IMR-90 (cell line): ENCODE measurements around the gene ABTB2. TPM values are rescaled to one million over a fixed set of nuclear protein-coding genes. Genes with fewer than 3 reads are reported as not detected.
A peak's percentile ranks its signal among the peaks of the same experiment; 100 is the strongest.

Experiments used
- ATAC-seq: fragments of 200-7000 bp; cut with Tn5 transposase; 2 replicates; pipeline ENCODE4 v1.9.1; 2020; ENCODE audit warnings: low read depth, mild to moderate bottlenecking, moderate library complexity
- BruUV-seq: library from RNA; stranded (reverse); fragments of 400-500 nt; replicated peaks from 2 replicates; lab custom pipeline; 2021; lab: Mats Ljungman, UMichigan
- CTCF ChIA-PET: fragments of 300-600 bp; formaldehyde crosslinking; extraction: SDS; loops from one replicate; lab custom pipeline; 2021; ENCODE audit warnings: antibody characterized with exemption; lab: Yijun Ruan, JAX
- POLR2A ChIA-PET: fragments of 300-600 bp; sonication (Branson Sonifier 250); formaldehyde crosslinking; loops from one replicate; lab custom pipeline; 2022; ENCODE audit warnings: antibody characterized with exemption; ENCODE audit not compliant: unreplicated experiment; lab: Charles Lee
- DNase-seq: peaks from one replicate; pipeline ENCODE4 v3.0.0; 2013
- H2AFZ ChIP-seq: replicated peaks from 2 replicates; pipeline ENCODE3; 2013; ENCODE audit warnings: low read length, mild to moderate bottlenecking; ENCODE audit not compliant: poor library complexity
- H2AK5ac ChIP-seq: 2 replicates; pipeline ENCODE4 v1.6.1; 2013; ENCODE audit warnings: low read depth, low read length, inconsistent platforms
- H2AK9ac ChIP-seq: replicated peaks from 2 replicates; pipeline ENCODE3; 2013; ENCODE audit warnings: mild to moderate bottlenecking, low read depth, low read length, moderate library complexity; ENCODE audit not compliant: poor library complexity
- H2BK120ac ChIP-seq: 2 replicates; pipeline ENCODE4 v1.6.1; 2013; ENCODE audit warnings: low read depth, low read length, inconsistent platforms
- H2BK15ac ChIP-seq: 3 replicates; pipeline ENCODE4 v1.6.1; 2013; ENCODE audit warnings: low read depth, low read length, inconsistent platforms
- H2BK20ac ChIP-seq: 2 replicates; pipeline ENCODE4 v1.6.1; 2013; ENCODE audit warnings: low read depth, mild to moderate bottlenecking, inconsistent platforms, low read length, moderate library complexity
- H2BK5ac ChIP-seq: 2 replicates; pipeline ENCODE4 v1.6.1; 2013; ENCODE audit warnings: mild to moderate bottlenecking, low read depth, low read length, inconsistent platforms; ENCODE audit not compliant: poor library complexity, severe bottlenecking
- H3K14ac ChIP-seq: replicated peaks from 2 replicates; pipeline ENCODE4 v1.6.1; 2013; ENCODE audit warnings: low read depth, low read length, inconsistent platforms
- H3K18ac ChIP-seq: 2 replicates; pipeline ENCODE4 v1.6.1; 2013; ENCODE audit warnings: low read depth, low read length, control low read depth
- H3K23ac ChIP-seq: 2 replicates; pipeline ENCODE4 v1.6.1; 2013; ENCODE audit warnings: low read depth, low read length, inconsistent platforms
- H3K27ac ChIP-seq: 2 replicates; pipeline ENCODE4 v1.5.1; 2013; ENCODE audit warnings: mild to moderate bottlenecking, control low read depth, low read length; ENCODE audit not compliant: insufficient read depth
- H3K27me3 ChIP-seq: 2 replicates; pipeline ENCODE4 v1.6.1; 2013; ENCODE audit warnings: low read length; ENCODE audit not compliant: control insufficient read depth, insufficient read depth
- H3K36me3 ChIP-seq: 2 replicates; pipeline ENCODE4 v1.6.1; 2013; ENCODE audit warnings: low read length, mixed read lengths; ENCODE audit not compliant: control insufficient read depth, insufficient read depth
- H3K4ac ChIP-seq: 2 replicates; pipeline ENCODE4 v1.6.1; 2013; ENCODE audit warnings: low read depth, low read length, inconsistent platforms
- H3K4me1 ChIP-seq: 2 replicates; pipeline ENCODE4 v1.6.1; 2013; ENCODE audit warnings: low read length, mixed read lengths; ENCODE audit not compliant: control insufficient read depth, insufficient read depth
- H3K4me2 ChIP-seq: 2 replicates; pipeline ENCODE4 v1.6.1; 2013; ENCODE audit warnings: low read depth, mild to moderate bottlenecking, control low read depth, low read length, moderate library complexity
- H3K4me3 ChIP-seq: 2 replicates; pipeline ENCODE4 v1.5.1; 2013; ENCODE audit warnings: low read depth, mild to moderate bottlenecking, control low read depth, low read length, moderate library complexity; ENCODE audit not compliant: insufficient read depth
- H3K56ac ChIP-seq: 2 replicates; pipeline ENCODE4 v1.6.1; 2013; ENCODE audit warnings: low read length, inconsistent platforms; ENCODE audit not compliant: insufficient read depth; ENCODE audit errors: extremely low read depth
- H3K79me1 ChIP-seq, 2 experiments: 2 replicates each; pipeline ENCODE4 v1.6.1; 2013; ENCODE audit warnings: low read length in 2 of 2, inconsistent platforms in 1 of 2, low read depth in 1 of 2
- H3K9ac ChIP-seq: 2 replicates; pipeline ENCODE4 v1.6.1; 2013; ENCODE audit warnings: low read depth, low read length, control low read depth
- H3K9me1 ChIP-seq: 2 replicates; pipeline ENCODE4 v1.6.1; 2013; ENCODE audit warnings: low read length, inconsistent platforms; ENCODE audit not compliant: insufficient read depth
- H3K9me3 ChIP-seq: 2 replicates; pipeline ENCODE4 v1.6.1; 2013; ENCODE audit warnings: low read length; ENCODE audit not compliant: control insufficient read depth, insufficient read depth
- H4K20me1 ChIP-seq: 2 replicates; pipeline ENCODE4 v1.6.1; 2013; ENCODE audit warnings: low read length, inconsistent platforms; ENCODE audit not compliant: insufficient read depth
- H4K5ac ChIP-seq: 2 replicates; pipeline ENCODE4 v1.6.1; 2013; ENCODE audit warnings: mild to moderate bottlenecking, low read depth, low read length, control low read depth
- H4K8ac ChIP-seq, 2 experiments: 2 replicates each; pipeline ENCODE4 v1.6.1; 2013; ENCODE audit warnings: low read depth in 2 of 2, low read length in 2 of 2, control low read depth in 1 of 2, inconsistent platforms in 1 of 2
- H4K91ac ChIP-seq: 2 replicates; pipeline ENCODE4 v1.6.1; 2013; ENCODE audit warnings: low read depth, low read length, inconsistent platforms; ENCODE audit not compliant: insufficient read depth
- BHLHE40 ChIP-seq: fragments of 150-350 bp; IDR thresholded peaks from 2 replicates; pipeline ENCODE4 v1.6.1; 2016; ENCODE audit warnings: mild to moderate bottlenecking, low read depth, low read length
- CEBPB ChIP-seq: IDR thresholded peaks from 2 replicates; pipeline ENCODE4 v1.6.1; 2012; ENCODE audit warnings: low read depth, low read length, improper control_type of control experiment
- RFX5 ChIP-seq: IDR thresholded peaks from 2 replicates; pipeline ENCODE4 v1.8.0; 2012; ENCODE audit warnings: low read depth, mild to moderate bottlenecking, low read length, moderate library complexity
- WGBS, 2 experiments: methylation state at CpG; one replicate each; pipeline versions ENCODE4 v1.1.5 to v1.1.7; 2013; ENCODE audit warnings: missing lambda C conversion rate in 2 of 2; ENCODE audit not compliant: insufficient read length in 1 of 2; ENCODE audit errors: extremely low coverage in 2 of 2; 5-methylcytosine and 5-hydroxymethylcytosine counted together
- dilution Hi-C: fragments of 300-500 bp; cut with HindIII; formaldehyde crosslinking; loops from one replicate; pipeline ENCODE4 v1.14.3; 2018; ENCODE audit warnings: low sequenced_read_pairs; ENCODE audit not compliant: unreplicated experiment
- in situ Hi-C: fragments of 300-500 bp; cut with MboI; formaldehyde crosslinking; loops from 3 replicates; pipeline ENCODE4 v1.14.3; 2019; ENCODE audit warnings: low sequenced_read_pairs, inconsistent platforms, mixed read lengths
- intact Hi-C: fragments of 100-400 bp; cut with micrococcal nuclease; formaldehyde crosslinking; loops from 2 replicates; pipeline ENCODE4 v1.10.0; 2022
- polyA plus RNA-seq, 3 experiments: library from polyadenylated mRNA; depleted of rRNA; stranded (reverse); fragments of >200 nt; gene quantifications; 2 replicates each; pipeline ENCODE4 v1.2.3, GENCODE V29; 2012; ENCODE audit warnings: low replicate concordance in 1 of 3
- total RNA-seq: library from RNA; depleted of rRNA; stranded (reverse); fragments of >200 nt; gene quantifications from 2 replicates; pipeline ENCODE4 v1.2.3, GENCODE V29; 2012
- TF ChIP-seq, protein P1 (sequence below): fragments of 150-350 bp; IDR thresholded peaks from 2 replicates; pipeline ENCODE4 v1.6.1; 2017; ENCODE audit warnings: mild to moderate bottlenecking, antibody characterized with exemption, low read length, low read depth
- TF ChIP-seq, protein P2 (sequence below): fragments of 150-350 bp; IDR thresholded peaks from 2 replicates; pipeline ENCODE4 v1.6.1; 2016; ENCODE audit warnings: low read depth, mild to moderate bottlenecking, low read length, moderate library complexity, borderline replicate concordance
- TF ChIP-seq, protein P3 (sequence below): conservative IDR thresholded peaks from 2 replicates; pipeline ENCODE4 v1.5.1; 2012; ENCODE audit warnings: mild to moderate bottlenecking, low read depth, low read length, improper control_type of control experiment

ABTB2 gene
- total and polyA plus RNA-seq, 2 of the 4 experiments (the other 2 are of a cell fraction), result 0.18 to 2.0 TPM

DNA sequence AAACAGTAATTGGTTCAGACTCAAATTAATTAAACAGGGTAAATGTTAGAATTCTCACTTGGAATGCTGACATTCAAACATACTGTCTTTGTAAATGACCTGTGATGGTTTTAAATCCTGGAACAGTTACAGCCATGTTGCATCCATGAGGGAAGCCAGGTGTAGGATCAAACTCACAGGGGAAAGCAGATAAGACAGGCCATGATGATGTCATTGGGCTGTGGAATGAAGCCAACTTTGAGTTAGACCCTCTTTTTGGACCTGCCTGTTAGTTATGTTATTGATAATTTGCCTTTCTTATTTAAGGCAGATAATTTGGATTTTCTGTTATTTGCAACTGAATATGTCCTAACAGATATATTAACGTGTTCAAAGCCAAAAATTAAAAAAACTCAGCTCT is 39.3 kb upstream of the ABTB2 start:
- dilution Hi-C loops (no loop called here), in situ Hi-C loops (no loop called here), intact Hi-C loops (no loop called here)
- H3K4me1 ChIP-seq, result peaks cover 2% of the 10 kb centered on the region; the same call in 1 of the 2 replicates
- no peak overlapping the region for H3K14ac ChIP-seq
- WGBS, 2 experiments, result no CpG with 5 or more reads among the region's 1 CpG
- no peak overlapping the region for H3K4ac ChIP-seq
- H3K4me3 ChIP-seq, result no peak overlapping the region
- H2AK9ac ChIP-seq, result no peak overlapping the region
- H3K23ac ChIP-seq, result no peak overlapping the region
- H4K5ac ChIP-seq, result no peak overlapping the region
- no peak overlapping the region for H2BK15ac ChIP-seq
- H2AFZ ChIP-seq, result no peak overlapping the region
- ChIA-PET POLR2A (no interaction called here), CTCF (interaction anchor here (1.0 kb wide), 1 partner anchor 20 kb away, joined by 4 read pairs; no protein-coding TSS in a partner anchor)
- TF ChIP-seq, protein P1, sequence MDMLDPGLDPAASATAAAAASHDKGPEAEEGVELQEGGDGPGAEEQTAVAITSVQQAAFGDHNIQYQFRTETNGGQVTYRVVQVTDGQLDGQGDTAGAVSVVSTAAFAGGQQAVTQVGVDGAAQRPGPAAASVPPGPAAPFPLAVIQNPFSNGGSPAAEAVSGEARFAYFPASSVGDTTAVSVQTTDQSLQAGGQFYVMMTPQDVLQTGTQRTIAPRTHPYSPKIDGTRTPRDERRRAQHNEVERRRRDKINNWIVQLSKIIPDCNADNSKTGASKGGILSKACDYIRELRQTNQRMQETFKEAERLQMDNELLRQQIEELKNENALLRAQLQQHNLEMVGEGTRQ, result no peak
- TF ChIP-seq RFX5 (no peak), BHLHE40 (no peak), CEBPB (no peak)
- TF ChIP-seq, protein P2, sequence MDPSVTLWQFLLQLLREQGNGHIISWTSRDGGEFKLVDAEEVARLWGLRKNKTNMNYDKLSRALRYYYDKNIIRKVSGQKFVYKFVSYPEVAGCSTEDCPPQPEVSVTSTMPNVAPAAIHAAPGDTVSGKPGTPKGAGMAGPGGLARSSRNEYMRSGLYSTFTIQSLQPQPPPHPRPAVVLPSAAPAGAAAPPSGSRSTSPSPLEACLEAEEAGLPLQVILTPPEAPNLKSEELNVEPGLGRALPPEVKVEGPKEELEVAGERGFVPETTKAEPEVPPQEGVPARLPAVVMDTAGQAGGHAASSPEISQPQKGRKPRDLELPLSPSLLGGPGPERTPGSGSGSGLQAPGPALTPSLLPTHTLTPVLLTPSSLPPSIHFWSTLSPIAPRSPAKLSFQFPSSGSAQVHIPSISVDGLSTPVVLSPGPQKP, result no peak
- TF ChIP-seq, protein P3, sequence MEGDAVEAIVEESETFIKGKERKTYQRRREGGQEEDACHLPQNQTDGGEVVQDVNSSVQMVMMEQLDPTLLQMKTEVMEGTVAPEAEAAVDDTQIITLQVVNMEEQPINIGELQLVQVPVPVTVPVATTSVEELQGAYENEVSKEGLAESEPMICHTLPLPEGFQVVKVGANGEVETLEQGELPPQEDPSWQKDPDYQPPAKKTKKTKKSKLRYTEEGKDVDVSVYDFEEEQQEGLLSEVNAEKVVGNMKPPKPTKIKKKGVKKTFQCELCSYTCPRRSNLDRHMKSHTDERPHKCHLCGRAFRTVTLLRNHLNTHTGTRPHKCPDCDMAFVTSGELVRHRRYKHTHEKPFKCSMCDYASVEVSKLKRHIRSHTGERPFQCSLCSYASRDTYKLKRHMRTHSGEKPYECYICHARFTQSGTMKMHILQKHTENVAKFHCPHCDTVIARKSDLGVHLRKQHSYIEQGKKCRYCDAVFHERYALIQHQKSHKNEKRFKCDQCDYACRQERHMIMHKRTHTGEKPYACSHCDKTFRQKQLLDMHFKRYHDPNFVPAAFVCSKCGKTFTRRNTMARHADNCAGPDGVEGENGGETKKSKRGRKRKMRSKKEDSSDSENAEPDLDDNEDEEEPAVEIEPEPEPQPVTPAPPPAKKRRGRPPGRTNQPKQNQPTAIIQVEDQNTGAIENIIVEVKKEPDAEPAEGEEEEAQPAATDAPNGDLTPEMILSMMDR, result no peak
- no peak overlapping the region for H3K9ac ChIP-seq
- peak overlapping the region; percentile 62; the same call in 1 of the 2 replicates for H2AK5ac ChIP-seq
- no peak overlapping the region for H4K91ac ChIP-seq
- no peaks in the 10 kb centered on the region for H3K36me3 ChIP-seq
- H2BK20ac ChIP-seq, result no peak overlapping the region
- H3K56ac ChIP-seq, result no peak overlapping the region
- no peak overlapping the region for H3K4me2 ChIP-seq
- H3K9me1 ChIP-seq, result peaks cover 2% of the 10 kb centered on the region; the same call in 1 of the 2 replicates
- no peak overlapping the region for H3K27ac ChIP-seq
- H2BK120ac ChIP-seq, result no peak overlapping the region
- no peak overlapping the region for H2BK5ac ChIP-seq
- ATAC-seq, result no peak
- H3K79me1 ChIP-seq, result no peaks in the 10 kb centered on the region
- BruUV-seq, result no TSS peak
- no peak for DNase-seq
- H4K8ac ChIP-seq, result no peak overlapping the region
- H3K9me3 ChIP-seq, result peaks cover 3% of the 10 kb centered on the region
- no peak overlapping the region for H3K18ac ChIP-seq
- H4K20me1 ChIP-seq, result no peaks in the 10 kb centered on the region
- peaks cover 2% of the 10 kb centered on the region; the same call in 1 of the 2 replicates for H3K27me3 ChIP-seq
